ENCODE data around the gene FAM136A.

FAM136A gene

DNA sequence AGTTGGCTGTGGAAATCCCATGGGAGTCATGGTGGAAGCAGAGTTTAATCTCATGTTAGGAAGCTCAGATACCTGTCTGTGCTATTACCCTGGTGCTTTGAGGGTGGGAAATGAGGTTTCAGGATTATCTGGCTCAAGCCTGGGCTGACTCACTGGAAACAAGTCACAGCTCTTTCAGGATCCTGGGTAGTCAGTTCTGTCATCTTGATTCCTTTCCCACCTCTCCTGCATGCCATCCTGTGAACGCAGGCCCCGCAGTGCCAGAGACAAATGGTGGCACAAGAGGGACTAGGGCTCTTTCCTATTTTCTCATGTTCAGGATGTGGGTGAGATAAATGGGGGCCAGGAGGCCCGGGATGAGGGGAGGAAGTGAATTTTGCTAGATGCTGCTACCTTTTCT lies 3.7 kb upstream of the FAM136A start:
- no peak for TF ChIP-seq TEAD4 (IDR thresholded peaks at IDR 0.05)
- no peak for TF ChIP-seq EGR1 (IDR thresholded peaks at IDR 0.05)
- TF ChIP-seq, protein P1, sequence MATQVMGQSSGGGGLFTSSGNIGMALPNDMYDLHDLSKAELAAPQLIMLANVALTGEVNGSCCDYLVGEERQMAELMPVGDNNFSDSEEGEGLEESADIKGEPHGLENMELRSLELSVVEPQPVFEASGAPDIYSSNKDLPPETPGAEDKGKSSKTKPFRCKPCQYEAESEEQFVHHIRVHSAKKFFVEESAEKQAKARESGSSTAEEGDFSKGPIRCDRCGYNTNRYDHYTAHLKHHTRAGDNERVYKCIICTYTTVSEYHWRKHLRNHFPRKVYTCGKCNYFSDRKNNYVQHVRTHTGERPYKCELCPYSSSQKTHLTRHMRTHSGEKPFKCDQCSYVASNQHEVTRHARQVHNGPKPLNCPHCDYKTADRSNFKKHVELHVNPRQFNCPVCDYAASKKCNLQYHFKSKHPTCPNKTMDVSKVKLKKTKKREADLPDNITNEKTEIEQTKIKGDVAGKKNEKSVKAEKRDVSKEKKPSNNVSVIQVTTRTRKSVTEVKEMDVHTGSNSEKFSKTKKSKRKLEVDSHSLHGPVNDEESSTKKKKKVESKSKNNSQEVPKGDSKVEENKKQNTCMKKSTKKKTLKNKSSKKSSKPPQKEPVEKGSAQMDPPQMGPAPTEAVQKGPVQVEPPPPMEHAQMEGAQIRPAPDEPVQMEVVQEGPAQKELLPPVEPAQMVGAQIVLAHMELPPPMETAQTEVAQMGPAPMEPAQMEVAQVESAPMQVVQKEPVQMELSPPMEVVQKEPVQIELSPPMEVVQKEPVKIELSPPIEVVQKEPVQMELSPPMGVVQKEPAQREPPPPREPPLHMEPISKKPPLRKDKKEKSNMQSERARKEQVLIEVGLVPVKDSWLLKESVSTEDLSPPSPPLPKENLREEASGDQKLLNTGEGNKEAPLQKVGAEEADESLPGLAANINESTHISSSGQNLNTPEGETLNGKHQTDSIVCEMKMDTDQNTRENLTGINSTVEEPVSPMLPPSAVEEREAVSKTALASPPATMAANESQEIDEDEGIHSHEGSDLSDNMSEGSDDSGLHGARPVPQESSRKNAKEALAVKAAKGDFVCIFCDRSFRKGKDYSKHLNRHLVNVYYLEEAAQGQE (IDR thresholded peaks at IDR 0.05; ENCODE audit: low read depth): no peak

DNA sequence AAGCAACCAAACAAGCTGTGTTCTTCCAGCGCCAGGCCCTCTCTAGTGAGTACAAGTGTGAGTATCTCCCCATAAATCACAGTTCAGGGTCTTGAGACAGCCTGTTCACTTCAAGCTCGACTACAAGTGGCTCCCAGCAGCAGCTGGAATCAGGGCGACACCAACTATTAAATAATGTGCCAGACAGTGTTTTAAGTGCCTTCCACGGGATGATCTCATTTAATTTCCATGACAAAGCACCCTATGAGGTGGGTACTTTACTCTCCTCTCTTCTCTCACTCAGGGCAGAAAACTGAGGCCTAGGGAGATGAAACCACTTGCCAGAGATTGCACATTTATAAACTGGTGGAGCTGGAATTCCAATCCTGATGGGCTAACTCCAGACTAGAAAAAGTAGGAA lies 2.6 kb upstream of the FAM136A start:
- no peak for TF ChIP-seq YY1 (IDR thresholded peaks at IDR 0.05; ENCODE audit: low read depth)

DNA sequence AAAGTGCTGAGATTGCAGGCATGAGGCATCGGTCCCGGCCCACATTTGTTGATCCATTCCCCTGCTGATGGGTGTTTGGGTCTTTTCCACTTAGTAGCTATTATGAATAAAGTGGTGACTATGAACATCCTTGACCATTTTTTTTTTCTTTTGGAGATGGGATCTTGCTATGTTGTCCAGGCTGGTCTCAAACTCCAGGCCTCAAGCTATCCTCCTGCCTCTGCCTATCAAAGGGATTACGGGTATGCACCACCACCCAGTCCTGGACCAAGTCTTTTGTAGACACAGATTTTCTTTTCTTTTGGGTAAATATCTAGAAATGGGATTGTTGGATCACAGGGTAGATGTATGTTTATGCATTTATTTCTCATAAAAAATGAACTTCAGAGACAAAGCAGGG lies 1.3 kb upstream of the FAM136A start:
- TF ChIP-seq, protein P2, sequence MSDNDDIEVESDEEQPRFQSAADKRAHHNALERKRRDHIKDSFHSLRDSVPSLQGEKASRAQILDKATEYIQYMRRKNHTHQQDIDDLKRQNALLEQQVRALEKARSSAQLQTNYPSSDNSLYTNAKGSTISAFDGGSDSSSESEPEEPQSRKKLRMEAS (IDR thresholded peaks at IDR 0.05): no peak
- no peak for TF ChIP-seq NFIC (IDR thresholded peaks at IDR 0.05)
- TF ChIP-seq RAD21 (IDR thresholded peaks at IDR 0.05; ENCODE audit: low read depth): no peak
- TF ChIP-seq, protein P3, sequence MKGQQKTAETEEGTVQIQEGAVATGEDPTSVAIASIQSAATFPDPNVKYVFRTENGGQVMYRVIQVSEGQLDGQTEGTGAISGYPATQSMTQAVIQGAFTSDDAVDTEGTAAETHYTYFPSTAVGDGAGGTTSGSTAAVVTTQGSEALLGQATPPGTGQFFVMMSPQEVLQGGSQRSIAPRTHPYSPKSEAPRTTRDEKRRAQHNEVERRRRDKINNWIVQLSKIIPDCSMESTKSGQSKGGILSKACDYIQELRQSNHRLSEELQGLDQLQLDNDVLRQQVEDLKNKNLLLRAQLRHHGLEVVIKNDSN (IDR thresholded peaks at IDR 0.05): no peak
- no peak for TF ChIP-seq ZBTB7A (IDR thresholded peaks at IDR 0.05; ENCODE audit: low read depth)
- TF ChIP-seq EGR1 (IDR thresholded peaks at IDR 0.05): no peak
- TF ChIP-seq EP300 (IDR thresholded peaks at IDR 0.05; ENCODE audit: borderline replicate concordance): no peak
- TF ChIP-seq TAF1 (IDR thresholded peaks at IDR 0.05; ENCODE audit: low read depth): no peak
- TF ChIP-seq, protein P1 (IDR thresholded peaks at IDR 0.05; ENCODE audit: low read depth): no peak
- TF ChIP-seq CREB1 (IDR thresholded peaks at IDR 0.05; ENCODE audit: low read depth): no peak
- TF ChIP-seq TCF12 (IDR thresholded peaks at IDR 0.05; ENCODE audit: low read depth): no peak
- TF ChIP-seq YY1 (IDR thresholded peaks at IDR 0.05; ENCODE audit: low read depth): no peak
- TF ChIP-seq TEAD4 (IDR thresholded peaks at IDR 0.05): no peak
- TF ChIP-seq CEBPB (IDR thresholded peaks at IDR 0.05): no peak
- no peak for TF ChIP-seq FOXM1 (IDR thresholded peaks at IDR 0.05; ENCODE audit: borderline replicate concordance, low read depth)

DNA sequence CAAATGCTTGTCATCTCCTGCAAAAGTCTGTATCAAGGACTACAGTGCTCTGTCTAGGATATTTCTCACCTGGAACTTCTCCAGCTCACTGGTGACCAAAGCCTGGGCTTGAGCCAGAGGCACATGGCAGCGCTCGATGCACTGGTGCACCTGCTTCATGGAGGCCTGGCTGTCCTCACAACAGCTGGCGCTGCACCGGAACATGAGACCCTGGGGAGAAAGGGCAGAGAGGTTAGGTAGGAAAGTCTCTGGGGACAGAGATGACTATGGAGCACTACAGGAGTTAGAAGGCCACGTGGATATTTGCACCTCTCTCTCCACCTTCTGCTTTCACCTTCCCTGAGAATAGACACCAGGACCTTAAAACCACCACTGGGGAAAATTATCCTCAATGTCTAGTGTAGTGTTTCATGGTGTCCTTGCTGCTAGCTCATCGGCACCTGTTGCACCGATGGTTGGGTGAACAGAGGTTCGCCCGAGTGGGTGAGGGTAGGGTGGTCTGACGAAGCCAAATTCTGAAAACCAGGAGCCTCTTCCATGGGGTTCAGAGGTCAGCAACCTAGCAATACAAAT lies 1.0 kb downstream of the FAM136A start:
- TF ChIP-seq YY1 (IDR thresholded peaks at IDR 0.05; ENCODE audit: low read depth) (no peak), ZBTB7A (IDR thresholded peaks at IDR 0.05; ENCODE audit: low read depth) (no peak), TCF12 (IDR thresholded peaks at IDR 0.05; ENCODE audit: low read depth) (no peak), FOXM1 (IDR thresholded peaks at IDR 0.05; ENCODE audit: borderline replicate concordance, low read depth) (no peak), TAF1 (IDR thresholded peaks at IDR 0.05; ENCODE audit: low read depth) (no peak), CEBPB (IDR thresholded peaks at IDR 0.05) (no peak), TEAD4 (IDR thresholded peaks at IDR 0.05) (no peak), EGR1 (IDR thresholded peaks at IDR 0.05) (no peak), EP300 (IDR thresholded peaks at IDR 0.05; ENCODE audit: borderline replicate concordance) (no peak), RAD21 (IDR thresholded peaks at IDR 0.05; ENCODE audit: low read depth) (no peak), NFIC (IDR thresholded peaks at IDR 0.05) (no peak), CREB1 (IDR thresholded peaks at IDR 0.05; ENCODE audit: low read depth) (no peak)
- TF ChIP-seq, protein P2 (IDR thresholded peaks at IDR 0.05): no peak
- TF ChIP-seq, protein P1 (IDR thresholded peaks at IDR 0.05; ENCODE audit: low read depth): no peak
- TF ChIP-seq, protein P3 (IDR thresholded peaks at IDR 0.05): no peak

All from Ishikawa (cell line).